GM19240 (cell line): Measurements from ENCODE around the gene LRRC2.
"Not testable (repeated sequence)": the region's sequence is repeated elsewhere in the genome, so short reads cannot be mapped to it uniquely, and the experiment has no call there.

Source experiments
- DNase-seq: peaks from one replicate; pipeline ENCODE4 v3.0.0; 2011; ENCODE audit warnings: low spot score; ENCODE audit not compliant: insufficient read length

LRRC2 gene

DNA sequence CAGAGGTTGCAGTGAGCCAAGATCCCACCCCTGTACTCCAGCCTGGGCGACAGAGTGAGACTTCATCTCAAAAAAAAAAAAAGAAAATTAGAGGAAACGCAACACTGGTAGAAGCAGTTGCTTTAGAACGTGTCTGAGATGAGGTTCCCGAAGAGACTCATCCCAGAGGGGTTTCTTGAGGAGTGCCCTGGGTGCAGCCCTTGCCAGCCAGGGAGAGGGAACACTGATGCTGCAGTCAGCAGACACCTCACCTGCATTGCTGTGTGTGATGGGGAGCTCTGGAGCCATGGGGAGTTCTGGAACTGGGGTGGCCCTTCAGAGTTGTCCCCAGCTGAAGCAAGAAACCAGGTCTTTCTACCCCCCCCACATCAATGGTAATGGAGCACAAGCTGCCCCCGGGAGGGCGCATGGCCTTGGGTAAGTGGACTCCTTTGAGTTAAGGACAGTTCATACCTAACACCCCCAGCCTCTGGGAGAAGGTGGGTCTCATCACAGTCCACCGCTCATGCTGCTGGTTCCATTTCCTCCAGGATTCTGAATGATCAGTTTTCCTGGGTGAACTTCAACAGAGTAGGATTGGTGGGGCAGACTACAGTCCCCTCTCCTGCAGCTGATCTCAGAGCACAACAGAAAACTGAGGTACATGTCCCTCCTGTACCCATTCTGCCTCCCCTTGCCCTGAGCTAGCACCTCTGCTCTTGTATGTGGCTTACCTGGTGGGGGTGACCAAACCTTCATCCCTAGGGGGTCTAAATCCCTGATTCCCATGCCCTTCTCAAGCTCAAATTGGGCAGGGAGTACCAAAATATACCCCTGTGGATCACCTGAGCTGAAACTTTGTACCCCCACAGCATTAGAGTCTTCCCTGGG, 18.7 kb upstream of the LRRC2 start:
- no peak for DNase-seq

DNA sequence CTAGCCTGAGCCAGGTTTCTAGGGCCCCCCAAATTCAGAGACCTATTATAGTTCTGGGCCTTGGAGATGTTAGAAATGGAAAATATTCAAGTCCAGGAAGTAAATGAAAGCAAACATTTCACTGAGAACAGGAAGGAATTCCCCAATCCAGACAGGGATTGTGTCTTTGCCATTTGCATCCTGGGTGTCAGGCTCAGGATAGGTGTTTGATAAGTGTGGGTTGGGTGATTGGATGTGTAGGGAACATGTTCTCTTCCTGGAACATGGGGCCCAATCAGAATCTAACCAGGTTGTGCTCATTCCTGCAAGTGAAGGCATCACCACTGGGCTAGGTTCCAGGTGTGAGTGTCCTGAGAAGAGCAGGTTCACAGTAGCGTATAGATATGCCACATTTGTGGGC, 14.6 kb upstream of the LRRC2 start:
- no peak for DNase-seq

DNA sequence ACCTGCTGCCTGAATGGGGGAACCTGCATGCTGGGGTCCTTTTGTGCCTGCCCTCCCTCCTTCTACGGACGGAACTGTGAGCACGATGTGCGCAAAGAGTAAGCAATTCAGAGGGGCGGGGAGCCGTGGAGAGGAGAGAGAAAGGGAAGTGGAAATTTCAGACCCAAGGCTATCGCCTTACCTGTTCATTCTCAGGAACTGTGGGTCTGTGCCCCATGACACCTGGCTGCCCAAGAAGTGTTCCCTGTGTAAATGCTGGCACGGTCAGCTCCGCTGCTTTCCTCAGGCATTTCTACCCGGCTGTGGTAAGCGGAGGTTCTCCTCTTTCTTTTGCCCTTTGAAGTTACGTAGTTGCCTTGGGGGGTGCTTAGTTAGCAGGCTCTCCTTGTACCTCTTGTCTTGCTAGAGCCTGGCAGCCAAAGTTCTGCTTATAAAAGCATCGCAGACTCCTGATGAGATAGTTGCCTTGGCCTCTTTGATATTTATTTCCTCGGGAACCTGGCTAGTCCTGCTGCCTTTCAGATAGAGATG, 13.7 kb upstream of the LRRC2 start:
- no peak for DNase-seq

DNA sequence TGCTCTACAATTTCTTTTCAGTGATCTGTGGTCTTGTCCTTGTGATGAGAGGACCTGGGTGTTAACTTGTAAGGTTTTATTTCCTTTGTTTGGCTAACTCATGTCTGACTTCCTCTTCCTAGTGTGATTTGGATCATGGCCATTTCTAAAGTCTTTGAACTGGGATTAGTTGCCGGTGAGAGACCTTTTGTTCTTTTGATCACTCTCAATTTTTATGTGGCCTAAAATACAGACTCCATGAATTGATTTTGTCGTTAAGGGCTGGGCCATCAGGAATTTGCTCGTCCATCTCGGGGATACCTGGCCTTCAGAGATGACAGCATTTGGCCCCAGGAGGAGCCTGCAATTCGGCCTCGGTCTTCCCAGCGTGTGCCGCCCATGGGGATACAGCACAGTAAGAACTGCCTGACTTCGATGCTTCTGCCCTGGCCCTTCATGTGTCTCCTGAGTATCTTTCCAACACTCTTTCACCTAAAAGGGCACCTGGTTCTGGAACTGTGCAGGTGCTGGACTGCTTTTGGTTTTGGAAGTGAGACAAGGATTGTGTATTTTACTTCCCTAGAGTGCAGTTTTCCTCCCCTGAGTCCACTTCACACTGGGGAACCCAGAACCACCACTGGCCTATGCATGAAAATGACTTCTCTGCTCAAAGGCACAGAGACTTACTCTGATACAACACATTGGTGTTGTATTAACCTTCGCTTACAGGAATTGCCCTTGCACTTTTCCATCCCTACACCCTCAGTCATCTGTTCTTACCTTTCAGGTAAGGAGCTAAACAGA, 13.1 kb upstream of the LRRC2 start:
- DNase-seq = no peak

DNA sequence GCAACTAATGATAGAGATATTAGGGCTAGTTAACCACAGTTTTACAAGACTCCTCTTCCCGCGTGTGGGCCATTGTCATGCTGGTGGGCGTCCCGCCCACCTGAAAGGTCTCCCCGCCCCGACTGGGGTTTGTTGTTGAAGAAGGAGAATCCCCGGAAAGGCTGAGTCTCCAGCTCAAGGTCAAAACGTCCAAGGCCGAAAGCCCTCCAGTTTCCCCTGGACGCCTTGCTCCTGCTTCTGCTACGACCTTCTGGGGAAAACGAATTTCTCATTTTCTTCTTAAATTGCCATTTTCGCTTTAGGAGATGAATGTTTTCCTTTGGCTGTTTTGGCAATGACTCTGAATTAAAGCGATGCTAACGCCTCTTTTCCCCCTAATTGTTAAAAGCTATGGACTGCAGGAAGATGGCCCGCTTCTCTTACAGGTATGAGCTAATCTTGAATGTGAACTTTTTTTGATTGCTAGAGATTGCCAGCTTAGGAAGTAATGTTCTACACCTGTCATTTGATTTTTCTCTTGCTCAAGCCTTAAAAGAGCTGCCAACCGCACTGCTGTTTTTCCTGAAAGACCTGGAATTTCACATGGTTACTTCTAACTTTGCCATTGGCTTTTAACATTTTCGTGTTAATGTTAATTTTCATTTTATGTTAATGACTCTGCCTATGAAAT, 11.6 kb upstream of the LRRC2 start:
- not testable (repeated sequence) for DNase-seq

- DNase-seq = no peak
Observed at GRCh38 chr3:46576879-46577278, 10.8 kb upstream of the LRRC2 start.

- DNase-seq = no peak
Observed at GRCh38 chr3:46576386-46576785, 10.3 kb upstream of the LRRC2 start.

- DNase-seq = no peak
Observed at GRCh38 chr3:46575577-46576222, 9.6 kb upstream of the LRRC2 start.

GRCh38 chr3:46574881-46575576, 8.9 kb upstream of the LRRC2 start:
- no peak for DNase-seq

GRCh38 chr3:46574243-46574646, 8.1 kb upstream of the LRRC2 start:
- no peak for DNase-seq

DNA sequence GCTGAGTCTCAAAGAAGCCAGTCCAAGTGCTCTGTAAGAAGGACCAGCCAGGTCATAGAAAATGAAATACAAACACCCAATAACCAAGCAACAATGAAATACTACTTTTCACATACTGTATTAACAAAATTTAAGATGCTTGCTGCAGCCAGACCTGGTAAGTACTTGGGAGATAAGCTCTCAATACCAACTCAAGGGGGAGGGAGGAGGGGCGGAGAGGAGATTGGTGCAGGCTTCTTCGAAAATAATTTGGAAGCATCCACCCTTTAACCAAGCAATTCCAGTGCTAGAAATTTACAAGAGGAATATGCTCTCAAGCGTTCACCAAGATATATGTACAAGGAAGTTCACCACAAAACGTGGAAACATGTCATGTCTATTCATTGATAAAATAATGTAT, 7.6 kb upstream of the LRRC2 start:
- no peak for DNase-seq

- DNase-seq = no peak
Observed at GRCh38 chr3:46571684-46572083, 5.6 kb upstream of the LRRC2 start.

DNA sequence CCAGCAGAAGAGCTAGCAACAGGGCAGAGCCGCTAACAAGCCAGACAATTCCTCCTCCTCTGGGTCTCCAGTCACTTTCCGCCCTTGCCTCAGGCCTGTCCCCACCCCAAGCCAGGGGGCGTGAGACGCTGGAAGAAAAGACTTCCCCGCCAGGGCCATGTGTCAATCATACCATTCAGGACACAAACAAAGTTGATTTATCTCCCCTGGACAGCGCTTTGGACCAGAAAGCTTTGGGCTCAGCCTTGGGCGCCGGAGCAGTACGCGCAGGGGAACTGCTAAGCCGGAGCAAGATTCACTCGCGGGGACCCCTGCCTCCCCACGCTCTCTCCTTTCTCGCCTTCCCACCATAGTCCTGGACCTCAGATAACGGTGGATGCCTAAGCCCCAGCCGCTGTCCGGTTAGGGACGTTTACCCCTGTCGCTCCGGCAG, 479 bp downstream of the LRRC2 start:
- DNase-seq = no peak

- DNase-seq = no peak
Observed at GRCh38 chr3:46565077-46565476, 1.0 kb downstream of the LRRC2 start.

- no peak for DNase-seq
Observed at GRCh38 chr3:46564190-46565021, 1.7 kb downstream of the LRRC2 start.

GRCh38 chr3:46561951-46562350, 4.2 kb downstream of the LRRC2 start:
- no peak for DNase-seq

DNA sequence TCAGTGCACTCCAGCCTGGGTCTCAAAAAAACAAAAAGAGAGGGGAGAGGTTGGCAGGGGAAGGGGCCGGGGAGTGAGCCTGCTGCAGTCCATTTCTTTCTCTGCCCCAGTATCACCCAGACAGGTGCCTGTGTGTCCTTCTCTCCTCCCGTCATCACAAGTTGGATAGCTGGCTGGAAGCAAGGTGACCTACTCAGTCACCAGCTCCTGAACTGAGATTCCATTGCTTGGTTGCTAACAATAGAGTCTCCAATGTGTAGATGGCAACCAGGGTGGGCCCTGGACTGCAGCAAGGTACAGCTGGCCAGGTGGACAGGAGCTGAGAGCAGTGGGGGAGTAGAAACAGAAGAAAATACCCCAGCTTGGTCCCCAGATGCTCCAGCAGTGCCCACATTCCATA, 4.6 kb downstream of the LRRC2 start:
- no peak for DNase-seq

DNA sequence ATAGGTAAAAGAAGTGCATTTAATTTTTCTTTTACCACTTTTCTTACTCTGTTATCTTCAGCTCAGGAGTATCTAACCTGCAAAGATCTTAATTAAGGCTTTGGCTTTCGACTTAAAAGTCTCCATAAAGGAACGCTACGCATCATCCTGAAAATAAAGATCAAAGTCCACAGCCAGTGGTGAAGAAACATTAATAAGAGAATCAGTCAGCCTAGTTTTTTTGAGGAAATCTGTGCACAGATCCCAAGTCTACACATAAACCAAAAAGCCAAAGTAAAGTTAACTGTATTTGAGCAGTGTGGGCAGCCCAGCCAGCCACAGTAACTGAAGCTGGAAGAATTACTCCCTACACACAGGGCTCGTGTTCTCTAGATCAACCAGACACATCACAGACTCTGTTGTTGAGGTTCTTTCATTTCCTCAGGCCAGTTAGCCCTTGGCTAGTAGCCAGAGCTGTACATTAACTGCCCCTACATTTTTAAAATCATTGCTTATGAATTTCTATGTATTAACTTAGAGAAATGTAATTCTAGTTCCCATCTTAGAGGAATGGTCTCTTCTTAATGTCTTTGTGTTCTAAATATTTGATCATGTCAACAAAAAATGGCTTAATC, 6.9 kb downstream of the LRRC2 start:
- no peak for DNase-seq
